H9 (cell line): Measurements from ENCODE around the gene PTGFRN. TPM values are rescaled to one million over a fixed set of nuclear protein-coding genes. Genes with fewer than 3 reads are reported as not detected.

Experiments used
- DNase-seq: peaks from one replicate; pipeline ENCODE4 v3.0.0-alpha.2; 2017
- H2AFZ ChIP-seq: one replicate; pipeline ENCODE4 v1.6.1; 2013; ENCODE audit warnings: mild to moderate bottlenecking, low read length, control low read depth, moderate library complexity
- H2AK5ac ChIP-seq: 2 replicates; pipeline ENCODE4 v1.6.1; 2013; ENCODE audit warnings: low read length, control low read depth, mixed read lengths; ENCODE audit not compliant: insufficient read length
- H2BK120ac ChIP-seq: one replicate; pipeline ENCODE4 v1.6.1; 2013; ENCODE audit warnings: low read depth, mild to moderate bottlenecking, low read length, control low read depth, inconsistent platforms; ENCODE audit not compliant: poor library complexity, severe bottlenecking
- H2BK12ac ChIP-seq: 2 replicates; pipeline ENCODE4 v1.6.1; 2013; ENCODE audit warnings: low read length, control low read depth, mixed read lengths, low read depth; ENCODE audit not compliant: insufficient read length
- H2BK15ac ChIP-seq: 2 replicates; pipeline ENCODE4 v1.6.1; 2013; ENCODE audit warnings: low read depth, low read length, control low read depth
- H2BK20ac ChIP-seq: one replicate; pipeline ENCODE4 v1.6.1; 2013; ENCODE audit warnings: low read depth, mild to moderate bottlenecking, low read length, control low read depth, inconsistent platforms; ENCODE audit not compliant: poor library complexity, severe bottlenecking
- H2BK5ac ChIP-seq: 2 replicates; pipeline ENCODE4 v1.6.1; 2013; ENCODE audit warnings: low read length, control low read depth, mixed read lengths; ENCODE audit not compliant: insufficient read length
- H3K14ac ChIP-seq: 2 replicates; pipeline ENCODE4 v1.6.1; 2013; ENCODE audit warnings: low read length, control low read depth; ENCODE audit not compliant: insufficient read depth
- H3K18ac ChIP-seq: 2 replicates; pipeline ENCODE4 v1.6.1; 2013; ENCODE audit warnings: low read depth, mild to moderate bottlenecking, mixed read lengths, low read length, control low read depth; ENCODE audit not compliant: insufficient read length
- H3K23ac ChIP-seq: 2 replicates; pipeline ENCODE4 v1.6.1; 2013; ENCODE audit warnings: low read length, control low read depth, mixed read lengths, low read depth; ENCODE audit not compliant: insufficient read length
- H3K23me2 ChIP-seq: 2 replicates; pipeline ENCODE4 v1.6.1; 2013; ENCODE audit warnings: low read depth, mild to moderate bottlenecking, mixed read lengths, low read length, control low read depth; ENCODE audit not compliant: insufficient read length, poor library complexity, severe bottlenecking
- H3K27ac ChIP-seq: 2 replicates; pipeline ENCODE4 v1.5.1; 2013; ENCODE audit warnings: low read length, control low read depth, mixed read lengths, low read depth; ENCODE audit not compliant: insufficient read length
- H3K27me3 ChIP-seq: 2 replicates; pipeline ENCODE4 v1.6.1; 2013; ENCODE audit warnings: low read length, control low read depth, inconsistent platforms; ENCODE audit not compliant: insufficient read depth
- H3K4ac ChIP-seq: 2 replicates; pipeline ENCODE4 v1.6.1; 2013; ENCODE audit warnings: low read depth, mild to moderate bottlenecking, control low read depth, inconsistent platforms, low read length, moderate library complexity
- H3K4me1 ChIP-seq: 2 replicates; pipeline ENCODE4 v1.6.1; 2013; ENCODE audit warnings: low read length, control low read depth, inconsistent platforms; ENCODE audit not compliant: insufficient read depth
- H3K4me2 ChIP-seq: 2 replicates; pipeline ENCODE4 v1.6.1; 2013; ENCODE audit warnings: low read length, control low read depth, mixed read lengths; ENCODE audit not compliant: insufficient read length, insufficient read depth
- H3K56ac ChIP-seq: 2 replicates; pipeline ENCODE4 v1.6.1; 2013; ENCODE audit warnings: low read depth, mild to moderate bottlenecking, mixed read lengths, low read length, control low read depth; ENCODE audit not compliant: insufficient read length
- H3K79me1 ChIP-seq: 2 replicates; pipeline ENCODE4 v1.6.1; 2013; ENCODE audit warnings: low read depth, mild to moderate bottlenecking, moderate library complexity, low read length, control low read depth, inconsistent platforms; ENCODE audit not compliant: insufficient read depth, poor library complexity, severe bottlenecking
- H3K79me2 ChIP-seq: 2 replicates; pipeline ENCODE4 v1.6.1; 2013; ENCODE audit warnings: low read length, control low read depth, inconsistent platforms; ENCODE audit not compliant: insufficient read depth
- H3K9ac ChIP-seq: 2 replicates; pipeline ENCODE4 v1.6.1; 2013; ENCODE audit warnings: low read length, control low read depth, mixed read lengths; ENCODE audit not compliant: insufficient read length; ENCODE audit errors: extremely low read depth
- H3K9me3 ChIP-seq: one replicate; pipeline ENCODE4 v1.6.1; 2013; ENCODE audit warnings: low read depth, low read length, inconsistent platforms; ENCODE audit not compliant: control insufficient read depth
- H3T11ph ChIP-seq: one replicate; pipeline ENCODE4 v1.6.1; 2013; ENCODE audit warnings: mild to moderate bottlenecking, low read length, control low read depth, inconsistent platforms
- H4K20me1 ChIP-seq: one replicate; pipeline ENCODE4 v1.6.1; 2013; ENCODE audit not compliant: control insufficient read depth, insufficient read length, insufficient read depth
- H4K5ac ChIP-seq: 2 replicates; pipeline ENCODE4 v1.6.1; 2013; ENCODE audit warnings: low read depth, mild to moderate bottlenecking, mixed read lengths, low read length, control low read depth; ENCODE audit not compliant: insufficient read length
- H4K8ac ChIP-seq: replicated peaks from 2 replicates; pipeline ENCODE4 v1.6.1; 2013; ENCODE audit warnings: low read length, control low read depth, mixed read lengths, low read depth; ENCODE audit not compliant: insufficient read length
- H4K91ac ChIP-seq: 2 replicates; pipeline ENCODE4 v1.6.1; 2013; ENCODE audit warnings: low read depth, mild to moderate bottlenecking, moderate library complexity, mixed read lengths, low read length, control low read depth; ENCODE audit not compliant: insufficient read length
- H3K27ac Mint-ChIP-seq, 3 experiments: 2 replicates in 2 of 3; 3 replicates in 1 of 3; pipeline ENCODE4 v1.8.0; 2020 to 2021; ENCODE audit warnings: mixed read lengths in 3 of 3, mild to moderate bottlenecking in 1 of 3, moderate library complexity in 1 of 3
- H3K27me3 Mint-ChIP-seq: 2 replicates; pipeline ENCODE4 v1.8.0; 2021; ENCODE audit warnings: low read depth, mild to moderate bottlenecking, moderate library complexity, mixed read lengths
- H3K36me3 Mint-ChIP-seq, 3 experiments: 2 replicates in 2 of 3; 3 replicates in 1 of 3; pipeline ENCODE4 v1.8.0; 2020 to 2021; ENCODE audit warnings: low read depth in 3 of 3, mixed read lengths in 3 of 3; ENCODE audit not compliant: insufficient read depth in 1 of 3
- H3K4me1 Mint-ChIP-seq, 2 experiments: 2 replicates each; pipeline ENCODE4 v1.8.0; 2020; ENCODE audit warnings: mixed read lengths in 2 of 2
- H3K4me3 Mint-ChIP-seq, 2 experiments: 2 replicates in 1 of 2; 3 replicates in 1 of 2; pipeline ENCODE4 v1.8.0; 2020 to 2021; ENCODE audit warnings: mild to moderate bottlenecking in 2 of 2, mixed read lengths in 2 of 2, moderate library complexity in 1 of 2
- H3K9me3 Mint-ChIP-seq, 2 experiments: 2 replicates in 1 of 2; 3 replicates in 1 of 2; pipeline ENCODE4 v1.8.0; 2020; ENCODE audit warnings: mild to moderate bottlenecking in 2 of 2, mixed read lengths in 2 of 2, moderate library complexity in 1 of 2
- CTCF ChIP-seq: fragments of 200-600 bp; sonication (generic); conservative IDR thresholded peaks from 3 replicates; pipeline ENCODE4 v1.8.0; 2021; ENCODE audit warnings: antibody characterized with exemption, mild to moderate bottlenecking
- WGBS: extraction: QIAGEN DNeasy Blood & Tissue Kit; methylation state at CpG from one replicate; pipeline ENCODE4 v1.1.7; 2013; ENCODE audit warnings: missing lambda C conversion rate, low lambda C conversion rate, mixed read lengths; ENCODE audit not compliant: insufficient read length; ENCODE audit errors: extremely low coverage; 5-methylcytosine and 5-hydroxymethylcytosine counted together
- total RNA-seq: library from RNA; stranded (reverse); gene quantifications from 2 replicates; pipeline ENCODE4 v1.2.1, GENCODE V29; 2021

PTGFRN gene
- total RNA-seq, 1 experiment from 2014 or later, result 26.3 TPM

- Mint-ChIP-seq H3K4me1 (peaks cover 14 to 31% of the 10 kb centered on the region in 2 experiments), H3K36me3 (no peaks in the 10 kb centered on the region), H3K27me3 (no peaks in the 10 kb centered on the region), H3K4me3 (no peak overlapping the region), H3K9me3 (no peaks in the 10 kb centered on the region), H3K27ac (no peak overlapping the region)
- no peak overlapping the region for H2AFZ ChIP-seq
- no peak overlapping the region for H2BK120ac ChIP-seq
- no peak overlapping the region for H2BK20ac ChIP-seq
- no peak overlapping the region for H2BK5ac ChIP-seq
- H3K4ac ChIP-seq, result no peak overlapping the region
- no peaks in the 10 kb centered on the region for H3K79me2 ChIP-seq
- no peaks in the 10 kb centered on the region for H3K79me1 ChIP-seq
- H4K91ac ChIP-seq, result no peak overlapping the region
- no peak overlapping the region for H3K23ac ChIP-seq
- H4K20me1 ChIP-seq, result no peaks in the 10 kb centered on the region
- no CpG with 5 or more reads among the region's 5 CpGs for WGBS
- no peak overlapping the region for H3T11ph ChIP-seq
- H3K23me2 ChIP-seq, result no peaks in the 10 kb centered on the region
- TF ChIP-seq CTCF, result no peak
- no peak overlapping the region for H3K14ac ChIP-seq
- no peak overlapping the region for H4K8ac ChIP-seq
- H2AK5ac ChIP-seq, result no peak overlapping the region
- H3K9ac ChIP-seq, result no peak overlapping the region
- peaks cover 7% of the 10 kb centered on the region; the same call in 1 of the 2 replicates for H3K4me1 ChIP-seq
- H3K27me3 ChIP-seq, result no peaks in the 10 kb centered on the region
- H3K9me3 ChIP-seq, result no peaks in the 10 kb centered on the region
- H3K27ac ChIP-seq, result no peak overlapping the region
- no peak overlapping the region for H3K56ac ChIP-seq
- DNase-seq, result no peak
- H2BK12ac ChIP-seq, result no peak overlapping the region
- no peak overlapping the region for H2BK15ac ChIP-seq
- no peak overlapping the region for H3K4me2 ChIP-seq
- H4K5ac ChIP-seq, result no peak overlapping the region
- H3K18ac ChIP-seq, result no peak overlapping the region
Measured at GRCh38 chr1:117013309-117013858, 103.7 kb downstream of the PTGFRN start.
